GM23248 (cell line): ENCODE data around the gene SHMT2.

Experiments
- EZH2 ChIP-seq: fragments of 200-600 bp; sonication (generic); IDR thresholded peaks from 2 replicates; pipeline ENCODE4 v1.6.1; 2018; ENCODE audit warnings: antibody characterized with exemption, mild to moderate bottlenecking; ENCODE audit not compliant: insufficient read depth, poor library complexity, severe bottlenecking
- EZH2phosphoT487 ChIP-seq: fragments of 200-600 bp; sonication (generic); IDR thresholded peaks from 2 replicates; pipeline ENCODE4 v1.6.1; 2018; ENCODE audit warnings: antibody characterized with exemption, moderate library complexity, mild to moderate bottlenecking, low read depth; ENCODE audit not compliant: insufficient read depth

DNA sequence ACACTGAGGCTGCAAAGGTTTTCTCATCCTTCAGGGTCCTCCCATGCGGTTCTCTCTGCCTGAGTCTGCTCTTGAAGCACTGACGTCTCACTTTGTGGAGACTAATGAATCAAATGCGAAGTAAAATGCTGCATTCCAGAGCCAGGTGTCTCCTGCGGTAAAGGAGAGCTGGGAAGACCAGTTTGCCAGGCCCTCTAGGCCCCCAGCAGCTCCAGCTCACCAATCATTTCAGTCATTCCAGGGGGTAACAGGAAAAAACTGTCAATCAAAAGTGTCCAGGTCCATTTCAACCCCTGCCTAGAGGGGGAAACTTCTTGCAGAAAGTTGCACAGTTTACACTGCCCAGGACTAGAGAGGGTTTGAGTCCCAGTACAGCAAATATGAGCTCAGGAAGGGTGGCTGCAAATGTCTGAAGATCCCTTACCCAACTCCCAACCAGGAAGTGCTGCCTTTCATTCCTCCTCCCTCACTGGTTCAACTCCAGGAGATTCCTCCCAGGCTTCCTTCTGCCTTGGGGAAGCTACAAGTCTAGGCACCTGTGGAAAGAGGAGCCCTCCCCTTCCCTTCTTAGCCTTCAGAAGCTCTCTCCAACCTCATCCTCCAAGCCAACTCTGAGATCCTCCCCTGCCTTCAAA lies 15.6 kb upstream of the SHMT2 start:
- TF ChIP-seq EZH2phosphoT487 (no peak), EZH2 (no peak)
